ENCODE data around the gene NPPA.

Gene NPPA

DNA sequence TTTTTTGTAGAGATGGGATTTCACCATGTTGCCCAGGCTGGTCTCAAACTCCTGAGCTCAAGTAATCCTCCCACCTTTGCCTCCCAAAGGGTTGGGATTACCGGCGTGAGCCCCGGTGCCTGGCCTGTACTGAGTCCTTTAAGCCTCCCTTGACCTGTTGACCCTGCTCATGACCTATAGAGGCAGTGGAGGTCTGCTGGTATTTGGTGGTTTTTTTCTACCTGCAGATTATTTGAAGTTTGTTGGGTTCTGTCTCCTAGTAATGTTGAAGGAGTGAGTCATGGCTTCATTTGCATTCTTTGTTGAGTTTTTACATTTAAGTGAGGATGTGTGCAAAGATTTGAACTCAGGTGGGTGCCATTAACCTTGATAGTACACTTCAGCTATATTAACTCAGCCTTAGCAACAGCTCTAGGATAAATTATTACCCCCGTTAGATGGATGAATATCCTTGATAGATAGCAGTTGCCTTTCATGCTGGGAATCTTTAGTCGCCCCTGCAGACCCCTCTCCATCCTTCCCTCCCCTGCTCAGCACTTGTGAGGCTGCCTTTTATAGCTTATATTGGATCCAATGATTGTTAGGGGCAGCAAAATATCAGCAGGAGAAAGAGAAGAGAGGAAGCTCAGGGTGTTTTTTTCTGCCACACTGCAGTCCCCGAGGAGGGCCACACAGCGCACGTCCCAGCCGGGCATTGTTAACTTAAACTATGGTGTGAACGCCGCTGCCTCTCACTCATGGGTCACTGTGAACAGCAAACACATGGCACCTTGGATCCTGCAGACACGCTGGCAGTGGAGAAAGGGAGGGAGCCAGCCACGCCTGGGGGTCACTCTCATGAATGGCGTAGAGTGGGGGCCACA, 26.0 kb upstream of the NPPA start:
- no peak for DNase-seq

DNA sequence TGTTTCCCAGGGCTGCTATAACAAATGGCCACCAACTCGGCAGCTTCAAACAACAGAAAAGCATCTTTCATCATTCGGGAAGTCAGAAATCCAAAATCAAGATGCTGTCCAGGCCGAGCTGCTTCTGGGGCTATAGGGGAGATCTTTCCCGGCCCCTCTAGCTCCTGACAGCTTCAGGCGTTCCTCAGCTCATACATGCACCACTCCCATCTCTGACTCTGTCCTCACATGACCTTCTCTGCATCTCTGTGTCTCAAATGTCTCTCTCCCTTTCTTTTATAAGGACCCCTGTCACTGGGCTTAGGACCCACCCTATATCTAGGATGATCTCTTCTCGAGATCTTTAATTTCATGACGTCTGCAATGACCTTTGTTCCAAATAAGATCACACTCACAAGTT, 25.0 kb upstream of the NPPA start:
- DNase-seq: no peak

DNA sequence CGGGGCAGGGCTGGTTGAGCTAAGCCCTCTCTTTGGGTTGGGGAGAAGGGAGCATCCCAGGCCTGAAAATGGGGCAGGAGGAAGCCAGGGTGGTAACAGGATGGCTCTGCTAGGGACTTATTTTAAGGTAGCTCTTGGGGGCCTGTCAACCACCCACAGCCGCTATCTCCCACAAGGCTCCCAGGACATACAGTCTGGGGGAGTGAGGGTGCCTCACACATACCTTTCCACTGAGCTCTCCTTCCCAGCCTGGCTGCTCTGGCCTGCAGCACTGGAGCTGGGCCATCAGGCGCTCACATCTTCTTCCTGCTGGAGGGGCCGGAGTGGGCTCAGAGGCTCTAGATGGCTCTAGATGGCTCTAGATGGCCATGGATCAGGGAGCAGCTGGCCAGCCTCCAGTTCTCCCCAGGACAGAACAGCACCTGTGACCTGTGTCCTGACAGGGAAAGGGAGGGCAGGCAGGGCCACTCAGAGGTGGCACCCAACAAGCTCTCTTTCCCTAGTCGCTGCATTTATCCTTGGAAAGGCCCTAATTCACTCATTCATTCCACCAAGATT, 22.1 kb upstream of the NPPA start:
- no peak for DNase-seq

DNA sequence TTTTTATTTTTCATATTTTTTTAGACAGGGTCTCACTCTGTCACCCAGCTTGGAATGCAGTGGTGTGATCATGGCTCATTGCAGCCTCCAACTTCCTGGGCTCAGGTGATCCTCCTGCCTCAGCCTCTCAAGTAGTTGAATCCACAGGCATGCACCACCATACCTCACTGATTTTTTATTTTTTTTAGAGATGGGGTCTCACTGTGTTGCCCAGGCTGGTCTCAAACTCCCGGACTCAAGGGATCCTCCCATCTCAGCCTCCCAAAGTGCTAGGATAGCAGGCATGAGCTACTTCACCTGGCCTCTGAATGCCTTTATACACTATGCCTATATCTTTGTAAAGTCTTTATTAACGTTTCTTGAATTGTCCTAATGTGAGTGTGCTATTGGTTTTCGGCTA, 21.5 kb upstream of the NPPA start:
- DNase-seq: no peak

DNA sequence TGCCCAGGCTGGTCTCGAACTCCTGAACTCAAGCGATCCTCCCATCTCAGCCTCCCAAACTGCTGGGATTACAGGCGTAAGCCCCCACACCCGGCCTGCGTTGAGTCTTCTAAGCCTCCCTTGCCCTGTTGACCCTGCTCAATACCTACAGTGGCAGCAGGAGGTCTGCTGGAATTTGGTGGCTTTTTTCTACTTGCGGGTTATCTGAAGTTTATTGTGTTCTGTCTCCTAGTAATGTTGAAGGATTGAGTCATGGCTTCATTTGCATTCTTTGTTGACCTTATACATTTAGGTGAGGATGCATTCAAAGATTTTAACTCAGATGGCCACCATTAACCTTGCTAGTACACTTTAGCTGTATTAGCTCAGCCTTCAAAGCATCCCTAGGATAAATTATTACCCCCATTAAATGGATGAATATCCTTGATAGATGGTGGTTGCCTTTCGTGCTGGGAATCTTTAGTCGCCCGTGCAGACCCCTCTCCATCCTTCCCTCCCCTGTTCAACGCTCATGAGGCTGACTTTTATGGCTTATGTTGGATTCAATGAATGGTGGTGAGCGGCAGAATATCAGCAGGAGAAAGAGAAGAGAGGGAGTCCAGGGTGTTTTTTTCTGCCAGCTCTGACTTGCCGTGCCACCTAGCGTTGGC, 20.9 kb upstream of the NPPA start:
- DNase-seq: no peak

DNA sequence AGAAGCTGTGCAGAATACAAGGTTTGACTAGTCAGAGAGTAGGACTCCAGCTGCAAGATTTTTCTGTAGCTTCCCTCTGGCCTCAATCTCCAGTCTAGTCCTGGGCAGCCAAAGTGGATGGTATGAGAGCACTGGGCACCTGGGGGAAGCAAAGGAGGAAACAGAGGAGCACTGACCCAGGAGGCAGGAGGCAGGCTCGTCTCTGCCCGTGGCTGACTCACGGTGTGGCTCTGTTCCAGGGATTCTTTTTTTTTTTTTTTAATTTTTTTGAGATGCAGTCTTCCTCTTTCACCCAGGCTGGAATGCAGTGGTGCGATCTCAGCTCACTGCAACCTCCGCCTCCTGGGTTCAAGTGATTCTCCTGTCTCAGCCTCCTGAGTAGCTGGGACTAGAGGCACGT, 15.3 kb upstream of the NPPA start:
- DNase-seq: peak; percentile 8 to 14

DNA sequence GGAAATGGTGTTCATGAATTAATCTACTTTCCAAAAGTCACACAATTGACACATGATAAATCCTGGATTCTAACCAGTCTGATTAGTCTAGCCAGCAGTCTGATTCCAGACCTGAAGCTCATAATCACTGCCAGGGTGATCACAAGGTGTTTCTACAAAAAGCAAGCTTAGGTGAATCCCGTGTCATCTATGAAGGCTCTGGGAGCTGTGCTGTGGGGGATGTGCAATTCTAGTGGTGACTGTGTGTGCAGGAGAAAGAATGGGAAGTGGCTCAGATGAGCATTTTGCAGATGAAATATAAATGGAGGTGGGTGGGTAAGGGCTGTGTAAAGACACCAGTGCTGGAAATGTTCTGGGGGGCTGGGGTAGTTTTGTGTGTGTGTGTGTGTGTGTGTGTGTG, 13.0 kb upstream of the NPPA start:
- no peak for DNase-seq

DNA sequence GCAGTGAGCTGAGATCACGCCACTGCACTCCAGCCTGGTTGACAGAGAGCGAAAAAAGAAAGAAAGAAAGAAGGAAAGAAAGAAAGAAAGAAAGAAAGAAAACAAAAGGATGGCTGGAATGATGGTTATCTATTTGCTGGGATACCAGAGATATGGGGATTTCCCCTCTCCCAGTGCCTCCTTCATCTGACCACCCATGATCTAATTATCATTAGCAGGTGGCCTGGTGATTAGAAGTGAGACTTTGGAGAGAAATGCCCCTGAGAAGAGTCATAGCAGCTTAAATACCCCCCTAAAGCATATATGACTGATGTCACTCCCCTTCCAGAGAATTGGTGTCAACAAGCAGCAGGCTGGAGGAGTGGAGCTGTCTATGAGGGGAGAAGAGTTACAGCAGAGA, 12.5 kb upstream of the NPPA start:
- DNase-seq: no peak

DNA sequence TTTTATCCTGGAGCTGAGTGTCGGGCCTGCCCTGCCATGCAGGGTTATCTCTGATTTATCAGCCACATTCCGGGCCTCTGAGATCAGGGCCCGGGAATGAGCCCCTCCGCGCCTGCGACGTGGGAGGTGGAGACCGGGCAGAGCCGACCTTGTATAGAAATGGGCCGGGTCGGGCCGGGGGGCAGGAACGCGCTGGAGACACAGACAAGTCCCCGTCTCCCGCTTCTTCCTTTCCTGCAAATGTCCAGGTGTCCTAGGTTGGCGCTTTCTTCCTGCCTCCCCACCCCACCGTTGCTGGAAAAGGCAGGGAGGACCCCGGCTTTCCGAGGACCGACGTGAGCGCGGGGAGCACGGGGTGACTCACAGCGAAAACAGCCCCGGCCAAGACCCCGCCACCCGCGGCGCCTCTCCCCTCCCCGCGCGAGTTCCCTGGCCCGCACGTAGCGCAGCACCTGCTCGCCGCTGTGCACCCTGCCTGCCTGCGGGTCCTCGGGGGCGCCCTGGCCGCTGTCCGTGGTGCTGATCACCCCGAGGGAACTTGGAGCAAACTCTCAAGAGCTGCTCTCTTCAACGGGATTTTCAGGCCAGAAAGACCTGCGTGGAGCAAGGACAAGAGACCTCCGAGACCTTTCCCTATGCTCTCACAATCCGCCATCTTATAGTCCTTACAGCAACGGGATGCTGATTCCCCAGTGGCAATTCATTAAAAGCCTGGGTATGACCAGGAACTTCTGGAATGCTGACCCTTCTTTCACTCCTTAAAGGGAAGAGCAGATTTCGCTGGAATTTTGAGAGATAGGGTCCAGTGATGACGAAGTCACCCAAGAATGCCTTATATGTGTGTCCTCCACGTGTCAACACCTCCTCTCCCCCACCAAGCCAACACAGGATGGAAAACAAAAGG, 11.6 kb upstream of the NPPA start:
- peak; percentile 13 to 31 for DNase-seq

DNA sequence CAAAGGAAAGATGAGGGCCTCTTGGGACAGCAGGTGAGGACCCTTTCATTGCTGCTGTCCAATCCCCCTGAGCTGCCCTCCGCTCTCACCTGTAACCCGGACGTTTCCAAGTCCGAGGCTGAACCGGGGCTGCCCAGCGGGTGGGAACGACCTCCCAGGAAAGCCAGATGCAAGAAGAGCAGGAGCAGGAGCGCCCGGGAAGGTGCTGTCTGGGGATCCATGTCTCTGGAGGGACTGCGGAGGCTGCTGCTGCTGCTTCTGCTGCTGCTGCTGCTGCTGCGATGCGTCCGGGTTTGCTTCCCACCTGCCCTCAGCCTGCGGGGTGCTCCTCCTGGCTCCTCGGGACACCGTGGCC, 11.0 kb upstream of the NPPA start, which contains the start of gene NPPB:
NPPB (minus strand) TSS at position 333 of the 355 bp plus-strand sequence; CDS start at position 221, 112 bp downstream.
- DNase-seq: no peak

DNA sequence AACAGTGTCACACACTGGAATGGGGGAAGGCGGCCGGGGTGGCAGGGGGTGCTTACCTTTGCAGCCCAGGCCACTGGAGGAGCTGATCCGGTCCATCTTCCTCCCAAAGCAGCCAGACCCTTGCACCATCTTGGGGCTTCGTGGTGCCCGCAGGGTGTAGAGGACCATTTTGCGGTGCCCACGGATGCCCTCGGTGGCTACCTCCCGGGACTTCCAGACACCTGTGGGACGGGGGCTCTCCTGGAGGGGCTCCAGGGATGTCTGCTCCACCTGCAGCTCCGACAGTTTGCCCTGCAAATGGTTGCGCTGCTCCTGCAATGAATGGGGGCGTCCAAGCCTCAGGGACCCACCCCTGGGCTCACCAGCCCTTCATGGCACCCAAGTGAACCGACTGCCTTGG, 10.6 kb upstream of the NPPA start:
- DNase-seq: no peak

DNA sequence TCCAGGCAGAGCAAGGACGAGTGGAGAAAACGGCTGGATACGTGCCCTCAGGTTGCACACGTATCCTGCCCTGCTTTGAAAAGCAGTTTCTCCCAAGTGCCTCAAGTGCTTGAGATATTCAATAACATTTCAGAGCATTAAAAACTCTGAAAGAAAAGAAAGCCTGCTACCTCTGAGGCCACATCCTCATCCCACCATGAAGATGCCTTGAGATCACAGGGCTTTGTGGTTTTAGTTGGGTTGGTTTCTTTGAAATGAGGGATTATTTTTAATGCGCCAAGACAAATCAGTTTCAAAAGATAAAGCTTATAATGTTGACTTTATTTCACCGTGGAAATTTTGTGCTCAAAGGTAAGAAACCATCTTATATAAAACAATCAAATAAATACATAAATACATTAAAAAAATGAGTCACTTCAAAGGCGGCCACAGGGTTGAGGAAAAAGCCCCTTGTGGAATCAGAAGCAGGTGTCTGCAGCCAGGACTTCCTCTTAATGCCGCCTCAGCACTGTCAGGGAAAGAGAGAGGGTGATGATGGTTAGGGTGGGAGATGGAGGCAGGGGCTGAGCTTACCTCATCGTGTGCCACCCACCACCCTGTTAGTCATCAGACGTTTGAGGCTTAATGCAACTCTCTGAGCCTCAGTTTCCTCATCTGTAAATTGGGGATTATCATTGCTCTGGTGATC, 9.7 kb upstream of the NPPA start:
- DNase-seq: no peak

DNA sequence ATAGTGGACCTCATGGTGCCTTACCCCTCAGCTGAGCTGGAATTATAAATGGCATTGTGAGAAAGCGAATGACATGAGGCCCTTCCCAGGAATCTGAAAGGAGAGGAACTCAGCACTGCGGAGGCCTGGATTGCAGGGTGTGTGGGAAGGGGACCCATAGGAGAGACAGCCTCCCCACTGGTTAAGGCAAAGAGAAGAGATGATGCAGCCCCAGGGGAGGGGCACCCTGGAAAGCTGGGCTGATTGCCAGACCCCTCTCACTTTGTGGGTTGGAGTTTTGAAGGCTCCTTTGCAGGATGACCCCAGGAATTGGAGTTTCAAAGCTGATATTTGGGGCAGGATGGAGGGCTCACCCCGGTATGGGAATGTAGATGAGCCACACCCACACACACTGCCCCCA, 9.1 kb upstream of the NPPA start:
- no peak for DNase-seq

DNA sequence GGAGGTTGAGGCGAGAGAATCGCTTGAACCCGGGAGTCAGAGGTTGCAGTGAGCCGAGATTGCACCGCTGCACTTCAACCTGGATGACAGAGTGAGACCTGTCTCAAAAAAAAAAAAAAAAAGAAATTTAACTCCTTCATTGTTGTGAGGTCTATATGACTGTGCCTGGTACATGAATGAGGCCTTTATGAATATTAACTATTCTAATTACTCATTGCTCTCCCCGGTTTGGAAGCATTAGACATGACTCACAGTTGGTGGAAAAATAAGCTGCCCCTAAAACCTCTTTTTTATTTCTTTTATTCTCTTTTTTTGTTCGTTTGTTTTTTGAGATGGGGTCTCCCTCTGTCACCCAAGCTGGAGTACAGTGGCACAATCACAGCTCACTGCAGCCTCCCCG, 7.8 kb upstream of the NPPA start:
- no peak for DNase-seq

DNA sequence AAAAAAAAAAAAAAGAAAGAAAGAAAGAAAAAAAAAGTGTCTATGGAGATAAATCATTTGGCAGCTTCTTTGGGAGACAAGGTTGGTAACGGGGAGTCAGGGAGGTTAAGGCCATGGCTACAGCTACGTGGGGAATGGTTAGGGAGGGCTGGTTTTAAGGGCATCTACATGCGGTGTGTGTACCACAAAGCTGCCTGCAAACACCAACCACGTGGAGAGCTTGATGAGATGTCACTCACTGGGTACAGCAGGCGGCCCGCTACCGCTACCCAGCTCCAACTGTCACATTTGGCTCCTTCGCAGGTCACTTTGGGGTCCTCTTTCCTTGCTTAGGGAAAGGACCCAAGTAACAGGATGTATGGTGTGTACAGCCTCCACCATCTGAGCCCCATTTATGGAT, 6.9 kb upstream of the NPPA start:
- DNase-seq: no peak

DNA sequence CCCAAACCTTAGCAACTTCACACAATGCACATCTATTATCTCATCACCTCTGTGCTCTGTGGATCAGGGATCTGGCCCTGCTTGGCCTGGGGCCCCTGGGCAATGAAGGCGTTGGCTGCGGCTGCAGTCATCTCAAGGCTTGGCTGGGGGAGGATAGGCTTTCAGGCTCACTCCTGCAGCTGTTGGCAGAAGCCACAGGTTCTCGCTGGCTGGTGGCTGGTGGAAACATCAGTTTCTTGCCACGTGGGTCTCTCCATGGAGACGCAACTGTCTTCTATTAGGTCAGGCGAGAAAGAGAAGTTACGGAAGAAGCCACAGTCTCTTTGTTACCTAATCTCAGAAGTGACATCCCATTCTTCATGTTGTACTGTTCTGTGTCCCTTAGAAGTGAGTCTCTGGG, 3.6 kb upstream of the NPPA start:
- peak; percentile 96 to 97 for DNase-seq

DNA sequence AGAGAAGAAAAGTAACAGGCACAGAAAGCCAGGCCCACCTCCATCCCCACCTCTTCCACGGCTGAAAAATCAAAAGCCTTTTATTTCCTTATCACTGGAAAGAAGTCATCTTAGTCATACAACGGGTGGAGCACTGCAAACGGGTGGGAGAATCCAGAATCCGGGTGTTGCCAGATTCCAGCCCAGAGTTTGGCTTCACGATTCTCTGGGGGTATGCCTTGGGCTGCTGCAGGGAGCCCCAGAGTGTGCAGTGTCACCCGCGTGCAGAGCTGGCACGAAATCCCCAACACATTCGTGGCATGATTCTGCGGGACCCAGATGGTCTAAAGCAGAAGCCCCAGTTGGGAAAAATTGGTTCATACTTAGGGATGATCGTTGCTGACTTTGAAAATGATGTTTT, 2.6 kb upstream of the NPPA start:
- no peak for DNase-seq

DNA sequence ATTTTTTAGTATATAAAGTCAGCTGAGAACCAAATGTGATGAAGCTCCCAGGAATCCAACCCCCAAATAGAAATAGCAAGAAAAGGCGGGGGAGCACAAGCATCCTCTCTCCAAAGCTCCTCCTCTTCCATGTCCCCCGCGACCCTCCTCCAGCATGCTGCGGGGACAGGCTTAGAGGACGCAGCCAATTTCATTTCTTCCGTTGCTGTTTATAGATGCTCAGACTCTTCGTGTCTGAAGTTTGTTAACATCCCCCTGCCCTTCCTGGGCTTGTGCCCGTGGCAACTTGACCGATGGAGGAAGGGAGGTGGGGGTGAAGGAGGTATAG, 754 bp upstream of the NPPA start:
- DNase-seq: no peak

DNA sequence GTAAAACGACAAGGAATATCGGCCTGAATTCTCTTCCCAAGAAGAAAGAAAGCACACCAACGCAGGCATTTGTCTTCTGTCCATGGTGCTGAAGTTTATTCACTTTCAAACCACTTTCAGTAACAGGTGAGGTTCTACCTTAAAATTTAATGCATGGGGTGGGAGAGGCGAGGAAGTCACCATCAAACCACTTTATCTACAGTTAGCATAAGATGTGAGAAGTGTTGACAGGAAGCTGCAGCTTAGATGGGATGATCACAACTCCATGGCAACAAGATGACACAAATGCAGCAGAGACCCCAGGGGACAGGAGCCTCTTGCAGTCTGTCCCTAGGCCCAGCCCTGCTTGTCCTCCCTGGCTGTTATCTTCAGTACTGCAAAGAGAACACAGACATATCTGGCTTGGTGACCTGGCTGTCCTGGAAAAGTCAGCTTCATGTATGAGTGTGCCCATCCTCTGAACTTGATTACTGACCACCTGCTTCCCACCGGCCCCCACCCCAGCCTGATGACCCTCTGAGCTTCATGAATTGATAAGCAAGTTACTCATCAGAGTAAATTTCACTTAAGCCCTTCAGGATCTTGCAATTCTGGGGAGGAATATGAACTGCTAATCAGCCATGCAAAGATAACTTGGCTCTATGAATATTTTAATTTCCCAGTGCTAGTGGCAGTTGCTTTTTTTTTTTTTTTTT, 1.8 kb downstream of the NPPA start:
- peak in 1 of 2 experiments; percentile 4 for DNase-seq

DNA sequence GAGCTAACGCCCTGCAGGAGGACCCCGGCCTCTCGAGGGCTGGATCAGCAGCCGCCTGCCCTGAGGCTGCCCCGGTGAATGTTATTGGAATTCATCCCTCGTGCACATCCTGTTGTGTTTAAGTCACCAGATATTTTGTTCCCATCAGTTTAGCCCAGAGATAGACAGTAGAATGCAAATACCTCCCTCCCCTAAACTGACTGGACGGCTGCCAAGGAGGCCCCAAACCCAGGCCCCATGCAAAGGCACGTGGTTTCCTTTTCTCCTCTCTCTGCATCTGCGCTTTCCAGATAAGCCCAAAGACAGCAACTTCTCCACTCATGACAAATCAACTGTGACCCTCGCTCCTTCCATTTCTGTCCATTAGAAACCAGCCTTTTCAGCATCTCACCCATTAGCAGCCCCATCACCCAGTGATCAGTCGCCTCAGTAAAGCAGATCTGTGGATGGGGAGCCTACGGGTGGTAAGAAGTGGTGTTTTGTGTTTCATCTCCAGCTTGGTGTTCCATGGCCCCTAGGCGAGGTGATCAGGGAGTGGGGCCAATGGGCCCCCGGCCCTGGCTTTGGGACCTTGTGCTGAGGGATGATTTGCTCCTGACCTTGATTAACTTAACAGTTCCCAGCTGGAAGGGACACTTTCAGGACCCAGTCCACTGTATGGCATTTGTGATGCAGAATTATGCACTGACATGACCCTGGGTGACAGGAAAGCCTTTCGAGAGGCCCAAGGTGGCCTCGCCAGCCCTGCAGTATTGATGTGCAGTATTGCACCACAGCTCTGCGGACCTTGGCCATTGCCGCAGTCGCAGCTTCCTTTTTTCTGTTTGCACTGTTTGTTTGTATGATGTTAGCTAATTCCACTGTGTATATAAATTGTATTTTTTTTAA, 5.2 kb downstream of the NPPA start:
- peak; percentile 18 to 34 for DNase-seq
